GM12873 (cell line): ENCODE data around the gene RLN2.

Source experiments
- TF ChIP-seq, protein P1 (sequence below): IDR thresholded peaks from 2 replicates; pipeline ENCODE4 v1.5.1; 2012; ENCODE audit warnings: low read depth, mild to moderate bottlenecking, moderate library complexity, low read length, control low read depth; ENCODE audit not compliant: insufficient read depth; ENCODE audit errors: missing control alignments

Gene RLN2

DNA sequence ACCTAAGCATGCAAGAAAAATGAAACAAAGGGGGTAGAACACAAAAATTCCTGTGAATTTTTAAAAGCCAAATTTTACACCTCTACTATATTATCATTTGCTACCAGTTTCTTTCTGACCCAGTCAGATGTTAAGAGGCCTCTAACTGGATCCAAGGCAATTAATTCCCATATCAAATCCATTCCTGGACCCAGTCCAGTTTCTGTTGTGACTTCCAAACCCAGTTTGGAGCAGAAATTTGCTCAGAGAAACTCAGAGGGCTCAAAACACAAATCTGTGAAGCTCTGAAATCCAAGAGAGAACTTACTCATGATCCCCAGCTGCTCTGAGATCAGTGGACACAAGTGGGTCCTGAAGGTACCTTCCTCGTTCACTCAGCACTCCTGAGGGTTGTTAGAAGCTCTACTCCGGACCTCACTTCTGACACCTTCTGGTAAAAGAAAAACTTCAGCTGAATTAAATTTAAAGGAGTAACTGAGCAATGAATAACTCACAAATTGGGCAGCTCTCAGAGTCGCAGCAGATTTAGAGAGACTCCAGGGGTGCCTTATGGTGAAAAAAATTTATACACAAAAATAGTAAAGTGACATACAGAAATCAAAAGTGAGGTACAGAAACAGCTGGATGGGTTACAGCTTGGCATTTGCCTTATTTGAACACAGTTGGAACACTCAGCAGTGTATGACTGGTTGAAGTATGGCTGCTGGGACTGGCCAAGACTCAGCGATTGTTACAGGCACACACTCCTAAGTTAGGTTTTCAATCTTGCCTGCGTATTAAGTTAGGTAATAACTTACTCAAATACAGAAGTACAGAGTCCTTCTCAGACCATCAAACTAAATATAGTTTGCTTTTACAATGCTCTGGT, 40.9 kb downstream of the RLN2 start:
- TF ChIP-seq, protein P1, sequence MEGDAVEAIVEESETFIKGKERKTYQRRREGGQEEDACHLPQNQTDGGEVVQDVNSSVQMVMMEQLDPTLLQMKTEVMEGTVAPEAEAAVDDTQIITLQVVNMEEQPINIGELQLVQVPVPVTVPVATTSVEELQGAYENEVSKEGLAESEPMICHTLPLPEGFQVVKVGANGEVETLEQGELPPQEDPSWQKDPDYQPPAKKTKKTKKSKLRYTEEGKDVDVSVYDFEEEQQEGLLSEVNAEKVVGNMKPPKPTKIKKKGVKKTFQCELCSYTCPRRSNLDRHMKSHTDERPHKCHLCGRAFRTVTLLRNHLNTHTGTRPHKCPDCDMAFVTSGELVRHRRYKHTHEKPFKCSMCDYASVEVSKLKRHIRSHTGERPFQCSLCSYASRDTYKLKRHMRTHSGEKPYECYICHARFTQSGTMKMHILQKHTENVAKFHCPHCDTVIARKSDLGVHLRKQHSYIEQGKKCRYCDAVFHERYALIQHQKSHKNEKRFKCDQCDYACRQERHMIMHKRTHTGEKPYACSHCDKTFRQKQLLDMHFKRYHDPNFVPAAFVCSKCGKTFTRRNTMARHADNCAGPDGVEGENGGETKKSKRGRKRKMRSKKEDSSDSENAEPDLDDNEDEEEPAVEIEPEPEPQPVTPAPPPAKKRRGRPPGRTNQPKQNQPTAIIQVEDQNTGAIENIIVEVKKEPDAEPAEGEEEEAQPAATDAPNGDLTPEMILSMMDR = peak; percentile 17
